IMR-90 (cell line): Measurements from ENCODE around the gene PLBD2. TPM values are rescaled to one million over a fixed set of nuclear protein-coding genes. Genes with fewer than 3 reads are reported as not detected.

ENCODE experiments used
- ATAC-seq: fragments of 200-7000 bp; cut with Tn5 transposase; 2 replicates; pipeline ENCODE4 v1.9.1; 2020; ENCODE audit warnings: low read depth, mild to moderate bottlenecking, moderate library complexity
- BruUV-seq: library from RNA; stranded (reverse); fragments of 400-500 nt; replicated peaks from 2 replicates; lab custom pipeline; 2021; lab: Mats Ljungman, UMichigan
- CTCF ChIA-PET: fragments of 300-600 bp; formaldehyde crosslinking; extraction: SDS; loops from one replicate; lab custom pipeline; 2021; ENCODE audit warnings: antibody characterized with exemption; lab: Yijun Ruan, JAX
- POLR2A ChIA-PET: fragments of 300-600 bp; sonication (Branson Sonifier 250); formaldehyde crosslinking; loops from one replicate; lab custom pipeline; 2022; ENCODE audit warnings: antibody characterized with exemption; ENCODE audit not compliant: unreplicated experiment; lab: Charles Lee
- DNase-seq: peaks from one replicate; pipeline ENCODE4 v3.0.0; 2013
- H2AFZ ChIP-seq: replicated peaks from 2 replicates; pipeline ENCODE3; 2013; ENCODE audit warnings: low read length, mild to moderate bottlenecking; ENCODE audit not compliant: poor library complexity
- H2AK5ac ChIP-seq: 2 replicates; pipeline ENCODE4 v1.6.1; 2013; ENCODE audit warnings: low read depth, low read length, inconsistent platforms
- H2AK9ac ChIP-seq: replicated peaks from 2 replicates; pipeline ENCODE3; 2013; ENCODE audit warnings: mild to moderate bottlenecking, low read depth, low read length, moderate library complexity; ENCODE audit not compliant: poor library complexity
- H2BK120ac ChIP-seq: 2 replicates; pipeline ENCODE4 v1.6.1; 2013; ENCODE audit warnings: low read depth, low read length, inconsistent platforms
- H2BK15ac ChIP-seq: 3 replicates; pipeline ENCODE4 v1.6.1; 2013; ENCODE audit warnings: low read depth, low read length, inconsistent platforms
- H2BK20ac ChIP-seq: 2 replicates; pipeline ENCODE4 v1.6.1; 2013; ENCODE audit warnings: low read depth, mild to moderate bottlenecking, inconsistent platforms, low read length, moderate library complexity
- H2BK5ac ChIP-seq: 2 replicates; pipeline ENCODE4 v1.6.1; 2013; ENCODE audit warnings: mild to moderate bottlenecking, low read depth, low read length, inconsistent platforms; ENCODE audit not compliant: poor library complexity, severe bottlenecking
- H3K14ac ChIP-seq: replicated peaks from 2 replicates; pipeline ENCODE4 v1.6.1; 2013; ENCODE audit warnings: low read depth, low read length, inconsistent platforms
- H3K18ac ChIP-seq: 2 replicates; pipeline ENCODE4 v1.6.1; 2013; ENCODE audit warnings: low read depth, low read length, control low read depth
- H3K23ac ChIP-seq: 2 replicates; pipeline ENCODE4 v1.6.1; 2013; ENCODE audit warnings: low read depth, low read length, inconsistent platforms
- H3K27ac ChIP-seq: 2 replicates; pipeline ENCODE4 v1.5.1; 2013; ENCODE audit warnings: mild to moderate bottlenecking, control low read depth, low read length; ENCODE audit not compliant: insufficient read depth
- H3K27me3 ChIP-seq: 2 replicates; pipeline ENCODE4 v1.6.1; 2013; ENCODE audit warnings: low read length; ENCODE audit not compliant: control insufficient read depth, insufficient read depth
- H3K36me3 ChIP-seq: 2 replicates; pipeline ENCODE4 v1.6.1; 2013; ENCODE audit warnings: low read length, mixed read lengths; ENCODE audit not compliant: control insufficient read depth, insufficient read depth
- H3K4ac ChIP-seq: 2 replicates; pipeline ENCODE4 v1.6.1; 2013; ENCODE audit warnings: low read depth, low read length, inconsistent platforms
- H3K4me1 ChIP-seq: 2 replicates; pipeline ENCODE4 v1.6.1; 2013; ENCODE audit warnings: low read length, mixed read lengths; ENCODE audit not compliant: control insufficient read depth, insufficient read depth
- H3K4me2 ChIP-seq: 2 replicates; pipeline ENCODE4 v1.6.1; 2013; ENCODE audit warnings: low read depth, mild to moderate bottlenecking, control low read depth, low read length, moderate library complexity
- H3K4me3 ChIP-seq: 2 replicates; pipeline ENCODE4 v1.5.1; 2013; ENCODE audit warnings: low read depth, mild to moderate bottlenecking, control low read depth, low read length, moderate library complexity; ENCODE audit not compliant: insufficient read depth
- H3K56ac ChIP-seq: 2 replicates; pipeline ENCODE4 v1.6.1; 2013; ENCODE audit warnings: low read length, inconsistent platforms; ENCODE audit not compliant: insufficient read depth; ENCODE audit errors: extremely low read depth
- H3K79me1 ChIP-seq, 2 experiments: 2 replicates each; pipeline ENCODE4 v1.6.1; 2013; ENCODE audit warnings: low read length in 2 of 2, inconsistent platforms in 1 of 2, low read depth in 1 of 2
- H3K9ac ChIP-seq: 2 replicates; pipeline ENCODE4 v1.6.1; 2013; ENCODE audit warnings: low read depth, low read length, control low read depth
- H3K9me1 ChIP-seq: 2 replicates; pipeline ENCODE4 v1.6.1; 2013; ENCODE audit warnings: low read length, inconsistent platforms; ENCODE audit not compliant: insufficient read depth
- H3K9me3 ChIP-seq: 2 replicates; pipeline ENCODE4 v1.6.1; 2013; ENCODE audit warnings: low read length; ENCODE audit not compliant: control insufficient read depth, insufficient read depth
- H4K20me1 ChIP-seq: 2 replicates; pipeline ENCODE4 v1.6.1; 2013; ENCODE audit warnings: low read length, inconsistent platforms; ENCODE audit not compliant: insufficient read depth
- H4K5ac ChIP-seq: 2 replicates; pipeline ENCODE4 v1.6.1; 2013; ENCODE audit warnings: mild to moderate bottlenecking, low read depth, low read length, control low read depth
- H4K8ac ChIP-seq, 2 experiments: 2 replicates each; pipeline ENCODE4 v1.6.1; 2013; ENCODE audit warnings: low read depth in 2 of 2, low read length in 2 of 2, control low read depth in 1 of 2, inconsistent platforms in 1 of 2
- H4K91ac ChIP-seq: 2 replicates; pipeline ENCODE4 v1.6.1; 2013; ENCODE audit warnings: low read depth, low read length, inconsistent platforms; ENCODE audit not compliant: insufficient read depth
- CEBPB ChIP-seq: IDR thresholded peaks from 2 replicates; pipeline ENCODE4 v1.6.1; 2012; ENCODE audit warnings: low read depth, low read length, improper control_type of control experiment
- CTCF ChIP-seq: conservative IDR thresholded peaks from 2 replicates; pipeline ENCODE4 v1.5.1; 2012; ENCODE audit warnings: mild to moderate bottlenecking, low read depth, low read length, improper control_type of control experiment
- FOS ChIP-seq: fragments of 150-350 bp; IDR thresholded peaks from 2 replicates; pipeline ENCODE4 v1.6.1; 2016; ENCODE audit warnings: low read depth, low read length
- MAZ ChIP-seq: IDR thresholded peaks from 2 replicates; pipeline ENCODE4 v1.6.1; 2012; ENCODE audit warnings: low read depth, mild to moderate bottlenecking, low read length, improper control_type of control experiment, moderate library complexity, borderline replicate concordance
- RCOR1 ChIP-seq: IDR thresholded peaks from 2 replicates; pipeline ENCODE4 v1.6.1; 2012; ENCODE audit warnings: mild to moderate bottlenecking, low read length, improper control_type of control experiment; ENCODE audit not compliant: insufficient replicate concordance
- USF2 ChIP-seq: fragments of 150-350 bp; IDR thresholded peaks from 2 replicates; pipeline ENCODE4 v1.6.1; 2017; ENCODE audit warnings: mild to moderate bottlenecking, antibody characterized with exemption, low read length, low read depth
- WGBS, 2 experiments: methylation state at CpG; one replicate each; pipeline versions ENCODE4 v1.1.5 to v1.1.7; 2013; ENCODE audit warnings: missing lambda C conversion rate in 2 of 2; ENCODE audit not compliant: insufficient read length in 1 of 2; ENCODE audit errors: extremely low coverage in 2 of 2; 5-methylcytosine and 5-hydroxymethylcytosine counted together
- dilution Hi-C: fragments of 300-500 bp; cut with HindIII; formaldehyde crosslinking; loops from one replicate; pipeline ENCODE4 v1.14.3; 2018; ENCODE audit warnings: low sequenced_read_pairs; ENCODE audit not compliant: unreplicated experiment
- in situ Hi-C: fragments of 300-500 bp; cut with MboI; formaldehyde crosslinking; loops from 3 replicates; pipeline ENCODE4 v1.14.3; 2019; ENCODE audit warnings: low sequenced_read_pairs, inconsistent platforms, mixed read lengths
- intact Hi-C: fragments of 100-400 bp; cut with micrococcal nuclease; formaldehyde crosslinking; loops from 2 replicates; pipeline ENCODE4 v1.10.0; 2022
- polyA plus RNA-seq, 3 experiments: library from polyadenylated mRNA; depleted of rRNA; stranded (reverse); fragments of >200 nt; gene quantifications; 2 replicates each; pipeline ENCODE4 v1.2.3, GENCODE V29; 2012; ENCODE audit warnings: low replicate concordance in 1 of 3
- total RNA-seq: library from RNA; depleted of rRNA; stranded (reverse); fragments of >200 nt; gene quantifications from 2 replicates; pipeline ENCODE4 v1.2.3, GENCODE V29; 2012

PLBD2 gene
- total and polyA plus RNA-seq, 2 of the 4 experiments (the other 2 are of a cell fraction): 7.3 to 44.5 TPM

- Histone ChIP-seq H3K14ac (no peak overlapping the region), H4K20me1 (no peaks in the 10 kb centered on the region), H4K91ac (no peak overlapping the region), H3K27me3 (peaks cover 2% of the 10 kb centered on the region), H4K8ac (no peak overlapping the region), H2BK120ac (no peak overlapping the region), H3K4ac (no peak overlapping the region), H3K23ac (no peak overlapping the region), H2AFZ (no peak overlapping the region), H3K36me3 (no peaks in the 10 kb centered on the region), H4K5ac (no peak overlapping the region), H3K4me2 (no peak overlapping the region), H3K18ac (no peak overlapping the region), H2BK5ac (no peak overlapping the region), H3K27ac (no peak overlapping the region), H3K56ac (no peak overlapping the region), H3K9me1 (no peaks in the 10 kb centered on the region), H3K4me3 (no peak overlapping the region), H2BK15ac (no peak overlapping the region), H2AK9ac (no peak overlapping the region), H2AK5ac (no peak overlapping the region), H3K79me1 (no peaks in the 10 kb centered on the region), H2BK20ac (no peak overlapping the region), H3K9me3 (no peaks in the 10 kb centered on the region), H3K4me1 (no peaks in the 10 kb centered on the region), H3K9ac (no peak overlapping the region)
- WGBS, 2 experiments: no CpG with 5 or more reads among the region's 5 CpGs
- intact Hi-C loops: no loop called here
- BruUV-seq: no TSS peak
- DNase-seq (no peak), ATAC-seq (no peak)
- dilution Hi-C loops: no loop called here
- TF ChIP-seq CEBPB: no peak
- TF ChIP-seq USF2: no peak
- TF ChIP-seq FOS: no peak
- TF ChIP-seq CTCF: no peak
- no peak for TF ChIP-seq RCOR1
- TF ChIP-seq MAZ: no peak
- CTCF ChIA-PET: no interaction called here
- in situ Hi-C loops: no loop called here
- POLR2A ChIA-PET: no interaction called here
These were observed 77.0 kb downstream of the PLBD2 start for GRCh38 chr12:113435367-113435766.
